HUES6 (cell line): ENCODE results near the gene STAU1.

ENCODE experiments used
- H3K27ac ChIP-seq: 2 replicates; pipeline ENCODE4 v1.7.0; 2013; ENCODE audit warnings: low read depth, mild to moderate bottlenecking, low read length, inconsistent platforms
- H3K27me3 ChIP-seq: 2 replicates; pipeline ENCODE4 v1.6.1; 2013; ENCODE audit warnings: low read length; ENCODE audit not compliant: control insufficient read depth, insufficient read depth
- H3K36me3 ChIP-seq: 2 replicates; pipeline ENCODE4 v1.6.1; 2013; ENCODE audit warnings: low read length; ENCODE audit not compliant: control insufficient read depth, insufficient read depth
- H3K4me1 ChIP-seq: 2 replicates; pipeline ENCODE4 v1.6.1; 2013; ENCODE audit warnings: low read length; ENCODE audit not compliant: control insufficient read depth, insufficient read depth
- H3K4me3 ChIP-seq: 2 replicates; pipeline ENCODE4 v1.5.1; 2013; ENCODE audit warnings: low read depth, low read length
- H3K9ac ChIP-seq: one replicate; pipeline ENCODE4 v1.6.1; 2013; ENCODE audit warnings: mild to moderate bottlenecking, low read length
- H3K9me3 ChIP-seq: 2 replicates; pipeline ENCODE4 v1.6.1; 2013; ENCODE audit warnings: low read depth, low read length; ENCODE audit not compliant: control insufficient read depth, insufficient read depth

Gene STAU1

DNA sequence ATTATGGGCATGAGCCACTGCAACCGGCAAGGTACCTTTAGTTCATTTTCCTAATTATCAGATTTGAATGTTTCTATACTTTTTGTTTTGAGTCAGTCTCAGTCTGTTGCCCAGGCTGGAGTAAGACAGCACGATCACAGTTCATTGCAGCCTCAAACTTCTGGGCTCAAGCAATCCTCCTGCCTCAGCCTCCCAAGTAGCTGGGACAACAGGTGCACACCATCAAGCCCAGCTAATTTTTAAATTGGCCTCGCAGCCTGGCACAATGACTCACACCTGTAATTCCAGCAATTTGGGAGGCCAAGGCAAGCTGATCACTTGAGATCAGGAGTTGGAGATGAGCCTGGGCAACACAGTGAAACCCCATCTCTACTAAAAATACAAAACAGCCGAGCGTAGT is 24.4 kb downstream of the STAU1 start:
- Histone ChIP-seq H3K4me1 (no peaks in the 10 kb centered on the region; the same call in 1 of the 2 replicates), H3K9me3 (no peaks in the 10 kb centered on the region), H3K27me3 (no peaks in the 10 kb centered on the region), H3K36me3 (peaks cover 35% of the 10 kb centered on the region), H3K27ac (no peak overlapping the region), H3K9ac (no peak overlapping the region), H3K4me3 (no peak overlapping the region)

DNA sequence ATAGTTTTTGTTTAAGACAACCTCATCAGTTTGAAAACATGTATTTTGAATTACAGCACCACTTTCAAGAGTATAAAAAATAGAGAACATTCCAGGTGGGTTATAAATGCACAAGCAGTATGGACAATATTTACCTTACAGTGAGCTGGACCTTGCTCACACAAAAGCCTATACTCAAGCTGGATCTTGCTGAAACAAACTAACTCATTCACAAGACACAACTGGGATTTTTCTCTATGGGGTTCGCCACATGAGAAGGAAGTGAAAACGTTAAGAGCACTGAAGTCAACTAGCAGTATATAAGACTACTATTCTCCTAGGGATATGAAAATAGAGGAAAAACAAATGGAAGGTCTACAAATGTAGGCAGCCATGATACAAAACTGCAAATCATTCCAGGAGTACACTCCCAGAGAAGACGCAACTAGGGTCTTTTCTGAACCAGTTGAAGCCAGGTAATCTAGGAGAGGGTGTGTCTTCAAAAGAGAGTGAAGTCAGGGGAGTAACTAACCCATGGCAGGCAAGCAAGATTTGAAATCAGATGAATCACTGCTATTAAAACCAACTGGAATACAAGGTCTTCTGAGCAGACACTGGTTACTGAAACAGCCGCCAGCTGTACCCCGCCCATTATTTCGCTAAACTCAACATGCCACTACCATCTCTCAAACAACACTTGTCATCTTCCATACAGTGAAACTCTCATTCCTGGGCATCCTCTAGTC is 26.5 kb downstream of the STAU1 start:
- no peak overlapping the region for H3K9ac ChIP-seq
- H3K4me1 ChIP-seq = no peaks in the 10 kb centered on the region
- H3K27me3 ChIP-seq = no peaks in the 10 kb centered on the region
- H3K4me3 ChIP-seq = no peak overlapping the region
- H3K9me3 ChIP-seq = no peaks in the 10 kb centered on the region
- H3K27ac ChIP-seq = no peak overlapping the region
- peaks cover 41% of the 10 kb centered on the region for H3K36me3 ChIP-seq

DNA sequence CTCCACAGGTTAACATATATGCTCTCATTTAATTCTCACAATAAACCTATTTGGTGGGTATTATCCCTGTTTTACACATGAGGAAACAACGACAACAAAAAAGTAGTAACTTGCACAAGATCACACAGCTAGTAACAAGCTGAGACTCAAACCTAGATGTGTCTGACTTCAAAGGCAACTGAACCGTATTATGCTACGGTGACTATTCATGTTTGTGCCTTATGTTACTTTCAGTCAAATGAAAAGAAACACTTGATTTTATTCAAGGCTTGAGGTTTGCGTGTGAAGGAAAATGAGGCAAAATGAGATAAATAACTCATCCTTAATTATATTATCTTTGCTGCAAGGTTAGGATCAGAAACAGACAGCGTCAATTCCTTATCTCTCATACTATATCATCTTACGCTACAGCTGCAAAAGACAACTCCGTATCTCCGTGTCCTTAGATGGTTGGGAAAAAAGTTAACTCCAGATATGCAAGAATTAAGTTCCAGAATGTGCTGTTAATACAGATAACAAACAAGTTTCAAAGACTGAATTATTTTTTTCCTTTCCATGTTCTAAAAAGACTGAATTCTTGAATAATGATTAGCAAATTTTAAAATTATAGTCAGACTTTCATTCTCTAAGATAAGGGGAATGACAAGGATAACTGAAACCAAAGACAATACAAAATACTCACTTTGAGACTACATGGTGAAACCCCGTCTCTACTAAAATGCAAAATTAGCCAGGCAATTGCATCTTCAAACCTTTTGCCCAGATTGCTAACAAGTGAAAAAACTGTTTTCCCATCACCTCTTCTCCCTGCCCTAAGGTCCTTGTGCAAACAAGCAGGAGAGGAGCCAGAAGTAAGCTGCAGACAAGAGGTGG is 27.8 kb downstream of the STAU1 start:
- no peaks in the 10 kb centered on the region for H3K27me3 ChIP-seq
- H3K36me3 ChIP-seq = peaks cover 29% of the 10 kb centered on the region
- H3K9ac ChIP-seq = no peak overlapping the region
- no peak overlapping the region for H3K4me3 ChIP-seq
- no peaks in the 10 kb centered on the region for H3K9me3 ChIP-seq
- H3K4me1 ChIP-seq = no peaks in the 10 kb centered on the region
- H3K27ac ChIP-seq = no peak overlapping the region

DNA sequence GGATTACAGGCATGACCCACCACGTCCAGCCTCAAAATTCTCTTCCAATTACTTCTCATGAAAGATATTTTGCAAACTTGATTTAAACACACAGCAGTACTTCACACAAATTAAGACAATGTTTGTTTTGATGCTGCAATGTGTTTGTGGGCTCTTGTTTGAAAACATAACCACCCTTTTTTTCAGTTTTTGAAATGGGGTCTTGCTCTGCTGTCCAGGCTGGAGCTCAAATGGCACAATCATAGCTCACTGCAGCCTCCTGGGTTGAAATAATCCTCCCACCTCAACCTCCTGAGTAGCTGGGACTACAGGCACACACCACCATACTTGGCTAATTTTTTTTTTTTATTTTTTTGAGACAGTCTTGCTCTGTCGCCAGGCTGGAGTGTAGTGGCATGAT is 31.0 kb downstream of the STAU1 start:
- Histone ChIP-seq H3K27ac (no peak overlapping the region), H3K9ac (no peak overlapping the region), H3K27me3 (no peaks in the 10 kb centered on the region), H3K36me3 (peaks cover 26% of the 10 kb centered on the region), H3K4me3 (no peak overlapping the region), H3K4me1 (no peaks in the 10 kb centered on the region), H3K9me3 (no peaks in the 10 kb centered on the region)

DNA sequence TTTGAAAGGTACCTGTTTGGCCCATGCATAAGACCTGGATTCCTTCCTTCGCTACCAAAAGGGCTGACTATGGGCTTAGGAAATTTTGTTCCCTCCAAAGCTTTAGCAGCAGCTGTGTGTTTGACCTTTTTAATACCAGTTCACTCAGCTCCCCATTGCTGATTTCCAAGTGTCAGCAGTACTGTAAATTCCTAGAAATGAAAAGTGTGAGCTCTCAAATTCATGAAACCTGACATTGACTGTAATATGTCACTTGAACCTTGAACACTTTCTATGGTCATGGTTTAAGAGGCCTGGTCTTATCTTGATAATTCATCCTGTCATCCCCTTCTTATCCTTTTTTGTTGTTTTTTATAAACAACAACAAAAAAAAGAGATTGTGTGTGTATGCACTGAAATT is 31.7 kb downstream of the STAU1 start:
- peaks cover 30% of the 10 kb centered on the region for H3K36me3 ChIP-seq
- H3K27ac ChIP-seq = no peak overlapping the region
- H3K27me3 ChIP-seq = no peaks in the 10 kb centered on the region
- no peaks in the 10 kb centered on the region for H3K4me1 ChIP-seq
- no peak overlapping the region for H3K9ac ChIP-seq
- H3K9me3 ChIP-seq = no peaks in the 10 kb centered on the region
- no peak overlapping the region for H3K4me3 ChIP-seq

DNA sequence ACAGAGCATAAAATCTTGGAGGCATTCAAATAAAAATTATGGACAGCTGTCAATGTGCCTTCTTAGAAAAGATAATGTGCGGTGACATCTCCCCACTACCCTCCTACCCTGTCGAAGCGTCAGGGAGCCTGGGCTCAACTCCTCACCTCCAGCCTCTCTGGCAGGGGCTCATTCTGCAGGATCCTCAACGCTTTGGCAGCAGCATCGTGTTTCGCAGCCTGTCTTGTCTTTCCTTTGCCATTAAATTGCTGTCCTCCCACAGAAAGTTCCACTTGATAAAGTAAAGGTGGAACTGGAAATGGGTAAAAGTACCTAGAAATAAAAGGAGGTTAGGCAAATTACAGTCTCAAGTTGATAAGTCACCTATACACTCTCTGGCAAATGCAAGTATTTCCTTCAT is 36.7 kb downstream of the STAU1 start:
- Histone ChIP-seq H3K27me3 (no peaks in the 10 kb centered on the region), H3K36me3 (peaks cover 53% of the 10 kb centered on the region), H3K4me3 (no peak overlapping the region), H3K4me1 (no peaks in the 10 kb centered on the region), H3K27ac (no peak overlapping the region), H3K9me3 (no peaks in the 10 kb centered on the region), H3K9ac (no peak overlapping the region)

DNA sequence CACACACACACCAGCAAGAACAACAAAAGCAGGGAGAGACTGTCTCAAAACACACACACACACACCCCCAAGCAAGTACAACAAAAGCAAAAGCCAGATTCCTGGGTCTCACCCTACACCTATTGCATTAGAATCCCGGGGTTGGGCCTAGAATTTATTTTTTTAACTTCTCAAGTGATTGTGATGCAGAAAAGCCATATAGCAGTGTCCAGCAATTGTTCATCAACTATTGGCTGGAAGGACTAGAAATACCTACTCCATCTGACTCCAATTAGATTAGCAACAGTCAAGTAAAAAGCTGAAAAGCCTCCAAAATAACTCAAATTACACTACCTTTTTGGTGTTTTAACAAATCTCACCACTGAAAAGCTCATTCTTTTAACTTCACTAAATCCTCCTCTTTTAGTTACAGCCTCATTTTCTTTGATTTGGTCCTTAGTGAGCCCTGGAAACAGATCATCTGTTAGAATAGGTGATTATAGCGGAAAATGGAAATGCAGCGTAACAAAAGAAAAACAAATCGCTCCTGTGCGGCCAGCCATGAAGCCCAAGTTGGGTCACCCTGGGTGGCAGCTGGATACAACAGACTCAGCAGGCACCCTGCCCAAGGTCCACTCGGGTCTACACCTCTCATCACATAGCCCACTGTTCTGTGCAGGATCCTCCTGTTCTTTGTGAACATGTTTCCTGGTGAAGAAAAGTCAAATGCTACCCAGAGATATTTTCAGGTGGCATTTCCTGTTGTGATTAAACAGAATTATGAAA is 38.7 kb downstream of the STAU1 start:
- Histone ChIP-seq H3K4me3 (no peak overlapping the region), H3K4me1 (no peaks in the 10 kb centered on the region), H3K27ac (no peak overlapping the region), H3K36me3 (peaks cover 57% of the 10 kb centered on the region), H3K9ac (no peak overlapping the region), H3K27me3 (no peaks in the 10 kb centered on the region), H3K9me3 (no peaks in the 10 kb centered on the region)

DNA sequence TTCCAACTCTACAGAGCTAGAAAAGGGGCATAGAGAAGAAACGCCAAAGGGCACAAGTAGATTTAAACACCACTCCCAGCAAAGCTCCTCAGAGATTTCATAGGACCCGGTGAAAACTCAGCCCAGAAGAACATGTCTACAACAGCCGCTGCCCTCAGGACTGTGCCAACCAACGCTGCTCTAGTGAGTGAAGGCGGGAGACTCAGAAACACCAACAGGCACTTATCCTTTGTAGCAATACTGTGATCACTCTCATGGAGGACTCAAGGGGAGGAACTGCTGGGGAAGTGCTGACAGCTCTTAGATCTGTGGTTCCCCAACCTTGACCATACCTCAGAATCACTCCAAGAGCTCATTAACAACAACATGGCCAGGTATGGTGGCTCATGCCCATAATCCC is 39.5 kb downstream of the STAU1 start:
- Histone ChIP-seq H3K27ac (no peak overlapping the region), H3K27me3 (no peaks in the 10 kb centered on the region), H3K36me3 (peaks cover 65% of the 10 kb centered on the region), H3K9me3 (no peaks in the 10 kb centered on the region), H3K4me3 (no peak overlapping the region), H3K9ac (no peak overlapping the region), H3K4me1 (no peaks in the 10 kb centered on the region)

DNA sequence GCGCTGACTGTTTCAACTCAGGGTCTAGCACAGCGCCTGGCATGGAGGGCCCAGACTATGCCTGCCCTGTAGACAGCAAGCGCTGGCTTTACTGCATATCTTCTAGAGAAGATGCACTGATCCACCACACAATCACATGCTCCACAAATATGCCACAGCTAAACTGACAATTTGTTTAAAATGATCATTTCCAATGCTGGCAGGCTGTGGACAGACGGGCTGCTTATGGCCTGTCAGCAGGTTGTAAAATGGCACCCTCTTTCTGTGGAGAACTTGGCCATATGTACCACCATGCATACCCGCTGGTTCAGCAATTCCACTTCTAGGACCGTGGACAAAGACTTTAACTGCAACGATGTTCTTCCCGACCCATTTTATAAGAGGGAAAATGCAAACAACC is 40.8 kb downstream of the STAU1 start:
- peaks cover 71% of the 10 kb centered on the region for H3K36me3 ChIP-seq

DNA sequence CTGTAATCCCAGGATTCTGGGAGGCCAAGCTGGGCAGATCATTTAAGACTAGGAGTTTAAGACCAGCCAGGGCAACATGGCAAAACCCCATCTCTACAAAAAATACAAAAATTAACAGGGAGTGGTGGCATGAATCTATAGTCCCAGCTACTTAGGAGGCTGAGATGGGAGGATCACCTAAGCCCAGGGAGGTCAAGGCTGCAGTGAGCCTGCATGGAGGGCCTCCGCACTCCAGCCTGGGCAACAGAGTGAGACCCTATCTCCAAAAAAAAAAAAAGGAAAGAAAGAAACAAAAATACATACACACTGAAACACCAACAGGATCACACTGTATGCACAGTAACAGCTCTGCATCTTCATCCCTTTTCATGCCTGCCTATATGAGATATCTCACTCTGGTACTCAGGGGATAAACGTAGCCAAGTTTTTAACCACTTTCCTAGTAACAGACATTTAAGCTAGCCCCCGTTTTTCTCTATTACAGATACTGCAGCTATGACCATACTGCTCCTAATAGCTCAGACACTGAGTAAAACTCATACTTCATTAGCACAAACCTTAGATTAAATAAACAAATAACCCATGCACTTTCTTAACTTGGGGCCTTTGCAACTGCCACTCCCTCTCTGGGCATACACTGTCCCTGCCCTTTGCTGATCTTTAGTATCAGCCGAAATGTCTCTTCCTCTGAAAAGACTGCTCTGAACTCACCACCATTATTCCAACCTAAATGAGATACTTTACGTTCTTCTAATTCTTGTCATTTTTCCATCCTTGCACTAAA is 41.5 kb downstream of the STAU1 start:
- Histone ChIP-seq H3K27me3 (no peaks in the 10 kb centered on the region), H3K4me3 (no peak overlapping the region), H3K36me3 (peaks cover 67% of the 10 kb centered on the region), H3K4me1 (no peaks in the 10 kb centered on the region), H3K9me3 (no peaks in the 10 kb centered on the region), H3K27ac (no peak overlapping the region), H3K9ac (no peak overlapping the region)

More for the DNA sequence above, 40.8 kb downstream of the STAU1 start:
- Histone ChIP-seq H3K4me3 (no peak overlapping the region), H3K27me3 (no peaks in the 10 kb centered on the region), H3K4me1 (no peaks in the 10 kb centered on the region), H3K9ac (no peak overlapping the region), H3K27ac (no peak overlapping the region), H3K9me3 (no peaks in the 10 kb centered on the region)
